Kidney (tissue), 14 donors: ENCODE measurements around the gene ZNF618. TPM values are rescaled to one million over a fixed set of nuclear protein-coding genes. Genes with fewer than 3 reads are reported as not detected.

ENCODE experiments used
- DNase-seq, 5 donors: peaks; one replicate each; pipeline ENCODE4 v3.0.0-alpha.2; 2013 to 2020
- FAIRE-seq: peaks from 2 replicates; lab custom pipeline; 2012; peaks lifted over from hg19 to GRCh38; lab: Jason Lieb, UNC
- H3K27ac ChIP-seq, 2 donors: one replicate each; pipeline ENCODE4 v1.7.0; 2013; ENCODE audit warnings: low read depth in 2 of 2, low read length in 2 of 2, inconsistent platforms in 1 of 2
- H3K27me3 ChIP-seq: one replicate; pipeline ENCODE4 v1.7.1; 2013; ENCODE audit warnings: low read length, inconsistent platforms; ENCODE audit not compliant: control insufficient read depth, insufficient read depth
- H3K36me3 ChIP-seq, 3 donors: one replicate each; pipeline versions ENCODE4 v1.7.0 to v1.7.1; 2013; ENCODE audit warnings: low read length in 3 of 3, control low read depth in 1 of 3, inconsistent platforms in 1 of 3; ENCODE audit not compliant: insufficient read depth in 3 of 3, control insufficient read depth in 2 of 3
- H3K4me1 ChIP-seq, 3 donors: one replicate each; pipeline versions ENCODE4 v1.7.0 to v1.7.1; 2013; ENCODE audit warnings: low read length in 3 of 3, inconsistent platforms in 1 of 3, low read depth in 1 of 3; ENCODE audit not compliant: control insufficient read depth in 2 of 3, insufficient read depth in 2 of 3
- H3K4me3 ChIP-seq, 3 donors: one replicate each; pipeline versions ENCODE4 v1.7.0 to v1.8.1; 2013; ENCODE audit warnings: low read length in 3 of 3, control low read depth in 1 of 3, inconsistent platforms in 1 of 3
- H3K9ac ChIP-seq, 3 donors: one replicate each; pipeline versions ENCODE4 v1.7.0 to v1.7.1; 2013; ENCODE audit warnings: low read length in 3 of 3, control low read depth in 1 of 3, inconsistent platforms in 1 of 3
- H3K9me3 ChIP-seq, 3 donors: one replicate each; pipeline versions ENCODE4 v1.7.0 to v1.7.1; 2013; ENCODE audit warnings: low read length in 3 of 3, control low read depth in 1 of 3, inconsistent platforms in 1 of 3; ENCODE audit not compliant: control insufficient read depth in 2 of 3, insufficient read depth in 1 of 3
- intact Hi-C: fragments of 100-400 bp; cut with DNase I; formaldehyde crosslinking; loops from one replicate; pipeline ENCODE4 v1.11.1; 2022
- polyA plus RNA-seq: library from polyadenylated mRNA; stranded (reverse); fragments of 350-450 nt; fragmentation: Illumina TruSeq; extraction: RNeasy Lipid Tissue Mini Kit (QIAGEN cat#74804); gene quantifications from one replicate; pipeline ENCODE4 v1.2.3, GENCODE V29; 2014; ENCODE audit warnings: low read depth, low replicate concordance; ENCODE audit not compliant: insufficient read depth
- total RNA-seq: library from RNA; stranded (reverse); fragmentation: NEBNext Ultra II Directional; extraction: Animal tissue kit (Norgen Biotek cat#: 25700); gene quantifications from one replicate; pipeline ENCODE4 v1.2.1, GENCODE V29; 2021
- TF ChIP-seq, protein P1 (sequence below): IDR thresholded peaks from 3 replicates; pipeline ENCODE4 v1.5.1; 2012; ENCODE audit warnings: mild to moderate bottlenecking, moderate library complexity, borderline replicate concordance; ENCODE audit not compliant: insufficient read depth; ENCODE audit errors: extremely low read depth
- donor health status: control.
- donor health status: control.
- donor health status: control.
- donor health status: control.
- donor health status: control.
- donor health status: DM: yes; HTN: yes; CAD: no.
- donor health status: Normal renal cell carcinoma (clear cell type).

ZNF618 gene
- total and polyA plus RNA-seq, 2 donors from 2014 or later = 5.6 to 31.9 TPM

DNA sequence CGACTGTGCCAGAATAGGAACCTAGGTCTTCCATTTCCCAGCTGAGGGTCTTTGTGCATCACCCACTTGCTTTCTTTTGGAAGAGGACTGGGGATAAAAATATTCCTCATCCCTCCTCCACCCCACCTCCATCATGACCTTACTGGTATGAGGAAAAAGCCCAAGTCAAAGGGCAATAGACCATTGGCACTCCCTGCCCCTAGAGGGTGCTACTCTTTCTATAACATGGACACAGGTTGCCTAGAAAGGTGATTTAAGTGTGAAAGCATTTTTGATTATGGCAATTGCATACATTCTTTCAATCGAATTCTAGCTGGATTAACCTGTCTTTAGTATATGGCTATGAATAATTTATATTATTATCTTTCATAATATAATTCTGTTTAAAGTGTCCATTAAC lies 22.8 kb upstream of the ZNF618 start:
- no peak overlapping the region for H3K9ac ChIP-seq
- TF ChIP-seq, protein P1, sequence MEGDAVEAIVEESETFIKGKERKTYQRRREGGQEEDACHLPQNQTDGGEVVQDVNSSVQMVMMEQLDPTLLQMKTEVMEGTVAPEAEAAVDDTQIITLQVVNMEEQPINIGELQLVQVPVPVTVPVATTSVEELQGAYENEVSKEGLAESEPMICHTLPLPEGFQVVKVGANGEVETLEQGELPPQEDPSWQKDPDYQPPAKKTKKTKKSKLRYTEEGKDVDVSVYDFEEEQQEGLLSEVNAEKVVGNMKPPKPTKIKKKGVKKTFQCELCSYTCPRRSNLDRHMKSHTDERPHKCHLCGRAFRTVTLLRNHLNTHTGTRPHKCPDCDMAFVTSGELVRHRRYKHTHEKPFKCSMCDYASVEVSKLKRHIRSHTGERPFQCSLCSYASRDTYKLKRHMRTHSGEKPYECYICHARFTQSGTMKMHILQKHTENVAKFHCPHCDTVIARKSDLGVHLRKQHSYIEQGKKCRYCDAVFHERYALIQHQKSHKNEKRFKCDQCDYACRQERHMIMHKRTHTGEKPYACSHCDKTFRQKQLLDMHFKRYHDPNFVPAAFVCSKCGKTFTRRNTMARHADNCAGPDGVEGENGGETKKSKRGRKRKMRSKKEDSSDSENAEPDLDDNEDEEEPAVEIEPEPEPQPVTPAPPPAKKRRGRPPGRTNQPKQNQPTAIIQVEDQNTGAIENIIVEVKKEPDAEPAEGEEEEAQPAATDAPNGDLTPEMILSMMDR = peak; percentile 65
- H3K9me3 ChIP-seq = no peaks in the 10 kb centered on the region
- no peak for DNase-seq
- H3K27ac ChIP-seq = no peak overlapping the region
- intact Hi-C loops = no loop called here
- H3K4me3 ChIP-seq = no peak overlapping the region
- H3K27me3 ChIP-seq = no peaks in the 10 kb centered on the region
- no peaks in the 10 kb centered on the region for H3K36me3 ChIP-seq
- FAIRE-seq = peak; percentile 29
- H3K4me1 ChIP-seq = peaks cover 0 to 3% (median 0%) of the 10 kb centered on the region in 3 donors

DNA sequence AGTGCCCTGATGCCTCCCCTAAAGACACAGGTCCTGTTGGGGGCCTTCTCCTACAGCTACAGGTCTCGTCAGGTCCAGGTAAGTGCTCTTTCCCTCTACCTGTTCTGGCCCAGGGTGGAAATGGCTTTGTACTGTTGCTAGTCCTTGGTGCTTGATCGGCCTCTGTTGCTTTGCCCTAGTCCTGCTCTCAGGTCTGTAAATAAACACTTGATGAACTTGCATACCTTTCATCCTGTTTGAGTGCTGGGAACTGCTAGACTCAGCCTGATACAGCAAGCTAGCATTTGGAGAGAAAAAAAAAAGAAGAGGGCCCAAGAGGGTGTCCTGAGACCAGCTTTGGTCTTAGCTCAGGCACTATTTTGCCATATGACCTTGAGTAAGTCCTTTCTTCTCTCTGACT lies 21.8 kb upstream of the ZNF618 start:
- no peak overlapping the region for H3K4me3 ChIP-seq
- no peaks in the 10 kb centered on the region for H3K9me3 ChIP-seq
- TF ChIP-seq, protein P1 = no peak
- H3K36me3 ChIP-seq = no peaks in the 10 kb centered on the region
- peaks cover 0 to 3% (median 0%) of the 10 kb centered on the region in 3 donors for H3K4me1 ChIP-seq
- FAIRE-seq (no peak), DNase-seq (no peak)
- peak overlapping the region in 1 of 2 donors; percentile 13 for H3K27ac ChIP-seq
- intact Hi-C loops = no loop called here
- peak overlapping the region in 1 of 3 donors; percentile 34 for H3K9ac ChIP-seq
- no peaks in the 10 kb centered on the region for H3K27me3 ChIP-seq

DNA sequence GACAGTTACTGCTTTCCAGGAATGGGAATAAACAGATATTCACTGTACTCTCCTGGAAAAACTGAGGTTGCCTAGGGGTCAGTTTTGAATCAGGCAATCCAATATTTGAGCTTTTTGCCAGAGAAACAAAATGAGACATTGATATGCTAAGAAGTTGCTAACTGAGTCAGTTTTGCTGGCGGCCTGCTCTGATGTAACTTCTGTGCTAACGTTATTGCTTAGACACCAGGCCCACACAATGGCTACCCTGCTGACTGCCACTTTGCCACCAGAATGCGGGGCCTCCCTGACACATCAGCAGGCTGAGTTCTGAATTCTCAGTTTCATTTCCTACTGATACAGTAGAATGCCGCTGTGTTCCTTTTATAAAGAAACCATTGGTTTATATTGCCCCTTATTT lies 18.2 kb upstream of the ZNF618 start:
- peaks cover 0 to 3% (median 0%) of the 10 kb centered on the region in 3 donors for H3K4me1 ChIP-seq
- intact Hi-C loops = no loop called here
- TF ChIP-seq, protein P1 = no peak
- FAIRE-seq (no peak), DNase-seq (no peak)
- H3K4me3 ChIP-seq = no peak overlapping the region
- H3K27ac ChIP-seq = no peak overlapping the region
- no peak overlapping the region for H3K9ac ChIP-seq
- H3K36me3 ChIP-seq = no peaks in the 10 kb centered on the region
- H3K27me3 ChIP-seq = no peaks in the 10 kb centered on the region
- no peaks in the 10 kb centered on the region for H3K9me3 ChIP-seq

DNA sequence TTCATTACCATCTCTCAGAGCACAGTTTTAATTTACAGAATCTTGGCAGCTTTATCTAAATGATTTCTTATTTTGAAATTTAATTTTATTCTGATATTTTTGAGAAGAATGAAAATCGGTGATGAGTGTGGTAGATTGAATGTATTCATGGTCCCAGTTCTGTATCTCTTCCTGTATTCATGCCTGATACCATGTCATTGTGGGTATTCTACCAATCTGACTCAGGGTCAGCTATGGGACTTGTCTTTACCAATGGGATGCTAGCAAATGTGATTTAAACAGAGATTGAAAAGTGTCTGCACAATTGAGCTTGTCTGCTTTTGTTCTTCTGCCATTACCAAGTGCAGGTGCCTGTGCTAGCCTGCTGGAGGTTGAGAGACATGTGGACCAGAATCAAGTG lies 17.8 kb upstream of the ZNF618 start:
- Histone ChIP-seq H3K27me3 (no peaks in the 10 kb centered on the region), H3K27ac (no peak overlapping the region), H3K4me3 (no peak overlapping the region), H3K9ac (no peak overlapping the region), H3K4me1 (peaks cover 0 to 3% (median 0%) of the 10 kb centered on the region in 3 donors), H3K36me3 (no peaks in the 10 kb centered on the region), H3K9me3 (no peaks in the 10 kb centered on the region)
- intact Hi-C loops = no loop called here
- DNase-seq = no peak
- TF ChIP-seq, protein P1 = no peak
- no peak for FAIRE-seq
